ENCODE results near the gene TULP3. TPM values are rescaled to one million over a fixed set of nuclear protein-coding genes. Genes with fewer than 3 reads are reported as not detected.
"Not testable (repeated sequence)": the region's sequence is repeated elsewhere in the genome, so short reads cannot be mapped to it uniquely, and the experiment has no call there.

TULP3 gene
- total RNA-seq, 2 donors from 2014 or later: 12.5 to 14.2 TPM

GRCh38 chr12:2868986-2869632, 21.6 kb upstream of the TULP3 start:
- DNase-seq; ATAC-seq; intact Hi-C loops (cut with DNase I): not testable (repeated sequence)

GRCh38 chr12:2876431-2877046, 14.2 kb upstream of the TULP3 start:
- intact Hi-C loops (cut with DNase I): no loop called here
- DNase-seq: peak; percentile 25
- peak; percentile 50 to 55 for ATAC-seq

- peak; percentile 92 for DNase-seq
- intact Hi-C loops (cut with DNase I): no loop called here
- peak; percentile 97 to 98 for ATAC-seq
Measured at GRCh38 chr12:2877047-2877952, 13.4 kb upstream of the TULP3 start, which contains the start of the genes FOXM1 and RHNO1. FOXM1 (minus strand) TSS chr12:2877174; CDS start chr12:2874478, 2,696 bp downstream. RHNO1 (plus strand) TSS chr12:2877223; CDS start chr12:2885367, 8,144 bp downstream.

- DNase-seq: no peak
- ATAC-seq: peak in 1 of 2 donors; percentile 3
- intact Hi-C loops (cut with DNase I): no loop called here
Measured at GRCh38 chr12:2877953-2878732, 12.5 kb upstream of the TULP3 start.

GRCh38 chr12:2879853-2880252, 10.8 kb upstream of the TULP3 start:
- DNase-seq (no peak), ATAC-seq (no peak)
- intact Hi-C loops (cut with DNase I): no loop called here

- ATAC-seq: no peak
- DNase-seq: no peak
- intact Hi-C loops (cut with DNase I): loop anchor here (2.0 to 5.0 kb wide), 4 partner anchors 57 to 152 kb away; no protein-coding TSS in a partner anchor
Measured at GRCh38 chr12:2884810-2885209, 5.9 kb upstream of the TULP3 start.

- intact Hi-C loops (cut with DNase I): loop anchor here in 1 of 2 donors (5.0 kb wide), 2 partner anchors 55 to 150 kb away; no protein-coding TSS in a partner anchor
- ATAC-seq (no peak), DNase-seq (no peak)
Measured at GRCh38 chr12:2886768-2887450, 3.8 kb upstream of the TULP3 start.

- no peak for ATAC-seq
- intact Hi-C loops (cut with DNase I): no loop called here
- no peak for DNase-seq
Measured at GRCh38 chr12:2890001-2890387, 697 bp upstream of the TULP3 start.

- DNase-seq (peak; percentile 66), ATAC-seq (peak; percentile 46 to 63)
- intact Hi-C loops (cut with DNase I): no loop called here
Measured at GRCh38 chr12:2891240-2892053, 756 bp downstream of the TULP3 start.

GRCh38 chr12:2892246-2892645, 1.6 kb downstream of the TULP3 start:
- ATAC-seq (no peak), DNase-seq (no peak)
- intact Hi-C loops (cut with DNase I): no loop called here

GRCh38 chr12:2893007-2893406, 2.3 kb downstream of the TULP3 start:
- intact Hi-C loops (cut with DNase I): no loop called here
- ATAC-seq (no peak), DNase-seq (no peak)

- ATAC-seq: no peak
- DNase-seq: no peak
- intact Hi-C loops (cut with DNase I): no loop called here
Measured at GRCh38 chr12:2895051-2895451, 4.4 kb downstream of the TULP3 start.

GRCh38 chr12:2895511-2895910, 4.8 kb downstream of the TULP3 start:
- DNase-seq (no peak), ATAC-seq (no peak)
- intact Hi-C loops (cut with DNase I): no loop called here

- DNase-seq: no peak
- intact Hi-C loops (cut with DNase I): no loop called here
- ATAC-seq: no peak
Measured at GRCh38 chr12:2897418-2897817, 6.7 kb downstream of the TULP3 start.

- ATAC-seq (no peak), DNase-seq (no peak)
- intact Hi-C loops (cut with DNase I): no loop called here
Measured at GRCh38 chr12:2900642-2901041, 10.0 kb downstream of the TULP3 start.

- peak; percentile 54 for DNase-seq
- intact Hi-C loops (cut with DNase I): no loop called here
- ATAC-seq: peak; percentile 92 to 96
Measured at GRCh38 chr12:2902272-2902880, 11.7 kb downstream of the TULP3 start.

GRCh38 chr12:2904260-2904659, 13.6 kb downstream of the TULP3 start:
- intact Hi-C loops (cut with DNase I): no loop called here

More at GRCh38 chr12:2904260-2904659, 13.6 kb downstream of the TULP3 start:
- ATAC-seq (no peak), DNase-seq (no peak)
